GM23338 (cell line): ENCODE data around the gene PAMR1. TPM values are rescaled to one million over a fixed set of nuclear protein-coding genes. Genes with fewer than 3 reads are reported as not detected.

Source experiments
- ATAC-seq: fragments of 200-7000 bp; cut with Tn5 transposase; 3 replicates; pipeline ENCODE4 v1.9.1; 2020
- DNase-seq: peaks from one replicate; pipeline ENCODE4 v3.0.0-alpha.2; 2015; ENCODE audit warnings: low spot score
- H2AFZ ChIP-seq: fragments of 200-600 bp; sonication (generic); 2 replicates; pipeline ENCODE4 v1.8.0; 2016; ENCODE audit warnings: antibody characterized with exemption, mild to moderate bottlenecking, moderate library complexity
- H3F3A ChIP-seq: fragments of 200-600 bp; sonication (generic); replicated peaks from 2 replicates; pipeline ENCODE4 v1.8.0; 2017; ENCODE audit warnings: antibody characterized with exemption, mixed run types, low read depth
- H3K27ac ChIP-seq: fragments of 200-600 bp; sonication (generic); 2 replicates; pipeline ENCODE4 v1.6.1; 2016; ENCODE audit warnings: low read depth
- H3K27me3 ChIP-seq: fragments of 200-600 bp; sonication (generic); 2 replicates; pipeline ENCODE4 v1.8.0; 2016; ENCODE audit warnings: mild to moderate bottlenecking, mixed run types, moderate library complexity; ENCODE audit not compliant: insufficient read depth
- H3K36me3 ChIP-seq: fragments of 200-600 bp; sonication (generic); 2 replicates; pipeline ENCODE4 v1.8.0; 2016; ENCODE audit warnings: mild to moderate bottlenecking; ENCODE audit not compliant: insufficient read depth
- H3K4me1 ChIP-seq: fragments of 200-600 bp; sonication (generic); 2 replicates; pipeline ENCODE4 v1.8.0; 2016; ENCODE audit warnings: mild to moderate bottlenecking, moderate library complexity; ENCODE audit not compliant: insufficient read depth
- H3K4me2 ChIP-seq: fragments of 200-600 bp; sonication (generic); 2 replicates; pipeline ENCODE4 v1.7.1; 2017; ENCODE audit warnings: mixed run types
- H3K4me3 ChIP-seq: fragments of 200-600 bp; sonication (generic); 2 replicates; pipeline ENCODE4 v1.6.1; 2016; ENCODE audit warnings: mixed run types
- H3K79me2 ChIP-seq: fragments of 200-600 bp; sonication (generic); replicated peaks from 2 replicates; pipeline ENCODE4 v1.8.0; 2017; ENCODE audit warnings: mild to moderate bottlenecking; ENCODE audit not compliant: insufficient read depth
- H3K9me2 ChIP-seq: fragments of 200-600 bp; sonication (generic); 2 replicates; pipeline ENCODE4 v1.8.0; 2017; ENCODE audit not compliant: insufficient read depth
- H4K20me1 ChIP-seq: fragments of 200-600 bp; sonication (generic); replicated peaks from 2 replicates; pipeline ENCODE4 v1.8.0; 2017; ENCODE audit warnings: mild to moderate bottlenecking; ENCODE audit not compliant: insufficient read depth
- H3K27ac Mint-ChIP-seq: 2 replicates; pipeline ENCODE4 v1.8.0; 2020; ENCODE audit warnings: inconsistent platforms, mild to moderate bottlenecking, moderate library complexity, mixed read lengths
- H3K27me3 Mint-ChIP-seq: 3 replicates; pipeline ENCODE4 v1.8.0; 2022; ENCODE audit warnings: low read depth, mild to moderate bottlenecking, moderate library complexity, mixed read lengths, inconsistent platforms; ENCODE audit not compliant: insufficient read depth, poor library complexity
- H3K36me3 Mint-ChIP-seq: 3 replicates; pipeline ENCODE4 v1.8.0; 2021; ENCODE audit warnings: low read depth, mild to moderate bottlenecking, inconsistent platforms, moderate library complexity, mixed read lengths
- H3K4me1 Mint-ChIP-seq: 3 replicates; pipeline ENCODE4 v1.8.0; 2020; ENCODE audit warnings: mild to moderate bottlenecking, inconsistent platforms, mixed read lengths
- H3K4me3 Mint-ChIP-seq: 3 replicates; pipeline ENCODE4 v1.8.0; 2021; ENCODE audit warnings: moderate library complexity, mild to moderate bottlenecking, inconsistent platforms, mixed read lengths
- H3K9me3 Mint-ChIP-seq: 3 replicates; pipeline ENCODE4 v1.8.0; 2020; ENCODE audit warnings: moderate library complexity, mild to moderate bottlenecking, inconsistent platforms, mixed read lengths
- CREB1 ChIP-seq: fragments of 250-450 bp; sonication (Bioruptor Pico); IDR thresholded peaks from 2 replicates; pipeline ENCODE4 v1.5.0; 2020; ENCODE audit warnings: low read depth, mild to moderate bottlenecking, moderate library complexity
- EZH2 ChIP-seq: fragments of 200-600 bp; sonication (generic); IDR thresholded peaks from one replicate; pipeline ENCODE4 v1.8.0; 2017; ENCODE audit warnings: antibody characterized with exemption, mild to moderate bottlenecking, low read depth; ENCODE audit not compliant: unreplicated experiment
- EZH2phosphoT487 ChIP-seq: fragments of 200-600 bp; sonication (generic); IDR thresholded peaks from one replicate; pipeline ENCODE4 v1.8.1; 2018; ENCODE audit warnings: antibody characterized with exemption; ENCODE audit not compliant: unreplicated experiment
- JUNB ChIP-seq: IDR thresholded peaks from one replicate; pipeline ENCODE4 v1.6.1; 2016; ENCODE audit warnings: antibody characterized with exemption; ENCODE audit not compliant: unreplicated experiment
- POLR2AphosphoS5 ChIP-seq: IDR thresholded peaks from 2 replicates; pipeline ENCODE4 v1.6.1; 2016; ENCODE audit warnings: antibody characterized with exemption, low read depth
- STAT1 ChIP-seq: IDR thresholded peaks from one replicate; pipeline ENCODE4 v1.6.1; 2016; ENCODE audit warnings: antibody characterized with exemption; ENCODE audit not compliant: unreplicated experiment
- ZNF114 ChIP-seq: fragments of 250-450 bp; sonication (Bioruptor Pico); IDR thresholded peaks from 2 replicates; pipeline ENCODE4 v1.5.0; 2020; ENCODE audit warnings: mild to moderate bottlenecking, moderate library complexity
- ZNF331 ChIP-seq: fragments of 250-450 bp; sonication (Bioruptor Pico); IDR thresholded peaks from 2 replicates; pipeline ENCODE4 v1.5.0; 2020; ENCODE audit warnings: low read depth, mild to moderate bottlenecking, moderate library complexity
- polyA plus RNA-seq: library from polyadenylated mRNA; unstranded; fragments of >200 nt; fragmentation: Nextera tagmentation; extraction: Ambion mirVana; gene quantifications from 2 replicates; pipeline ENCODE4 v1.2.1, GENCODE V29; 2016
- total RNA-seq: library from RNA; depleted of rRNA; stranded (reverse); fragments of >200 nt; shearing (Covaris generic); gene quantifications from 2 replicates; pipeline ENCODE4 v1.2.3, GENCODE V29; 2014
- TF ChIP-seq, protein P1 (sequence below): IDR thresholded peaks from one replicate; pipeline ENCODE4 v1.6.1; 2018; ENCODE audit warnings: antibody characterized with exemption; ENCODE audit not compliant: unreplicated experiment
- TF ChIP-seq, protein P2 (sequence below), 2 experiments: fragments of 200-600 bp in 1 of 2; sonication (generic) in 1 of 2; conservative IDR thresholded peaks; 2 replicates each; pipeline versions ENCODE4 v1.5.1 to v1.6.1; 2016 to 2017; ENCODE audit warnings: antibody characterized with exemption in 2 of 2, low read depth in 2 of 2, mild to moderate bottlenecking in 2 of 2, moderate library complexity in 1 of 2
- TF ChIP-seq, protein P3 (sequence below): fragments of 250-450 bp; sonication (Bioruptor Pico); IDR thresholded peaks from 2 replicates; pipeline ENCODE4 v1.5.0; 2020; ENCODE audit warnings: mild to moderate bottlenecking, moderate library complexity
- TF ChIP-seq, protein P4 (sequence below): IDR thresholded peaks from 2 replicates; pipeline ENCODE4 v1.6.1; 2016; ENCODE audit warnings: antibody characterized with exemption

Gene PAMR1
- total and polyA plus RNA-seq, 2 experiments from 2014 or later = 1.6 to 3.1 TPM

GRCh38 chr11:35436581-35437250 is 88.7 kb downstream of the PAMR1 start:
- no peak overlapping the region for H3K4me3 Mint-ChIP-seq
- H3K4me1 ChIP-seq = no peaks in the 10 kb centered on the region
- no peak overlapping the region for H3K4me2 ChIP-seq
- H3K36me3 ChIP-seq = no peaks in the 10 kb centered on the region
- no peaks in the 10 kb centered on the region for H4K20me1 ChIP-seq
- H3K9me3 Mint-ChIP-seq = no peaks in the 10 kb centered on the region; the same call in 2 of the 3 replicates
- no peak for TF ChIP-seq JUNB
- TF ChIP-seq EZH2 = no peak
- no peak for TF ChIP-seq CREB1 (CRISPR knock-in tag)
- TF ChIP-seq EZH2phosphoT487 = no peak
- TF ChIP-seq, protein P1, sequence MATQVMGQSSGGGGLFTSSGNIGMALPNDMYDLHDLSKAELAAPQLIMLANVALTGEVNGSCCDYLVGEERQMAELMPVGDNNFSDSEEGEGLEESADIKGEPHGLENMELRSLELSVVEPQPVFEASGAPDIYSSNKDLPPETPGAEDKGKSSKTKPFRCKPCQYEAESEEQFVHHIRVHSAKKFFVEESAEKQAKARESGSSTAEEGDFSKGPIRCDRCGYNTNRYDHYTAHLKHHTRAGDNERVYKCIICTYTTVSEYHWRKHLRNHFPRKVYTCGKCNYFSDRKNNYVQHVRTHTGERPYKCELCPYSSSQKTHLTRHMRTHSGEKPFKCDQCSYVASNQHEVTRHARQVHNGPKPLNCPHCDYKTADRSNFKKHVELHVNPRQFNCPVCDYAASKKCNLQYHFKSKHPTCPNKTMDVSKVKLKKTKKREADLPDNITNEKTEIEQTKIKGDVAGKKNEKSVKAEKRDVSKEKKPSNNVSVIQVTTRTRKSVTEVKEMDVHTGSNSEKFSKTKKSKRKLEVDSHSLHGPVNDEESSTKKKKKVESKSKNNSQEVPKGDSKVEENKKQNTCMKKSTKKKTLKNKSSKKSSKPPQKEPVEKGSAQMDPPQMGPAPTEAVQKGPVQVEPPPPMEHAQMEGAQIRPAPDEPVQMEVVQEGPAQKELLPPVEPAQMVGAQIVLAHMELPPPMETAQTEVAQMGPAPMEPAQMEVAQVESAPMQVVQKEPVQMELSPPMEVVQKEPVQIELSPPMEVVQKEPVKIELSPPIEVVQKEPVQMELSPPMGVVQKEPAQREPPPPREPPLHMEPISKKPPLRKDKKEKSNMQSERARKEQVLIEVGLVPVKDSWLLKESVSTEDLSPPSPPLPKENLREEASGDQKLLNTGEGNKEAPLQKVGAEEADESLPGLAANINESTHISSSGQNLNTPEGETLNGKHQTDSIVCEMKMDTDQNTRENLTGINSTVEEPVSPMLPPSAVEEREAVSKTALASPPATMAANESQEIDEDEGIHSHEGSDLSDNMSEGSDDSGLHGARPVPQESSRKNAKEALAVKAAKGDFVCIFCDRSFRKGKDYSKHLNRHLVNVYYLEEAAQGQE = no peak
- TF ChIP-seq, protein P2, sequence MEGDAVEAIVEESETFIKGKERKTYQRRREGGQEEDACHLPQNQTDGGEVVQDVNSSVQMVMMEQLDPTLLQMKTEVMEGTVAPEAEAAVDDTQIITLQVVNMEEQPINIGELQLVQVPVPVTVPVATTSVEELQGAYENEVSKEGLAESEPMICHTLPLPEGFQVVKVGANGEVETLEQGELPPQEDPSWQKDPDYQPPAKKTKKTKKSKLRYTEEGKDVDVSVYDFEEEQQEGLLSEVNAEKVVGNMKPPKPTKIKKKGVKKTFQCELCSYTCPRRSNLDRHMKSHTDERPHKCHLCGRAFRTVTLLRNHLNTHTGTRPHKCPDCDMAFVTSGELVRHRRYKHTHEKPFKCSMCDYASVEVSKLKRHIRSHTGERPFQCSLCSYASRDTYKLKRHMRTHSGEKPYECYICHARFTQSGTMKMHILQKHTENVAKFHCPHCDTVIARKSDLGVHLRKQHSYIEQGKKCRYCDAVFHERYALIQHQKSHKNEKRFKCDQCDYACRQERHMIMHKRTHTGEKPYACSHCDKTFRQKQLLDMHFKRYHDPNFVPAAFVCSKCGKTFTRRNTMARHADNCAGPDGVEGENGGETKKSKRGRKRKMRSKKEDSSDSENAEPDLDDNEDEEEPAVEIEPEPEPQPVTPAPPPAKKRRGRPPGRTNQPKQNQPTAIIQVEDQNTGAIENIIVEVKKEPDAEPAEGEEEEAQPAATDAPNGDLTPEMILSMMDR (conservative IDR thresholded peaks at IDR 0.05; ENCODE audit: low read depth in 2 of 2) = no peak
- TF ChIP-seq, protein P3, sequence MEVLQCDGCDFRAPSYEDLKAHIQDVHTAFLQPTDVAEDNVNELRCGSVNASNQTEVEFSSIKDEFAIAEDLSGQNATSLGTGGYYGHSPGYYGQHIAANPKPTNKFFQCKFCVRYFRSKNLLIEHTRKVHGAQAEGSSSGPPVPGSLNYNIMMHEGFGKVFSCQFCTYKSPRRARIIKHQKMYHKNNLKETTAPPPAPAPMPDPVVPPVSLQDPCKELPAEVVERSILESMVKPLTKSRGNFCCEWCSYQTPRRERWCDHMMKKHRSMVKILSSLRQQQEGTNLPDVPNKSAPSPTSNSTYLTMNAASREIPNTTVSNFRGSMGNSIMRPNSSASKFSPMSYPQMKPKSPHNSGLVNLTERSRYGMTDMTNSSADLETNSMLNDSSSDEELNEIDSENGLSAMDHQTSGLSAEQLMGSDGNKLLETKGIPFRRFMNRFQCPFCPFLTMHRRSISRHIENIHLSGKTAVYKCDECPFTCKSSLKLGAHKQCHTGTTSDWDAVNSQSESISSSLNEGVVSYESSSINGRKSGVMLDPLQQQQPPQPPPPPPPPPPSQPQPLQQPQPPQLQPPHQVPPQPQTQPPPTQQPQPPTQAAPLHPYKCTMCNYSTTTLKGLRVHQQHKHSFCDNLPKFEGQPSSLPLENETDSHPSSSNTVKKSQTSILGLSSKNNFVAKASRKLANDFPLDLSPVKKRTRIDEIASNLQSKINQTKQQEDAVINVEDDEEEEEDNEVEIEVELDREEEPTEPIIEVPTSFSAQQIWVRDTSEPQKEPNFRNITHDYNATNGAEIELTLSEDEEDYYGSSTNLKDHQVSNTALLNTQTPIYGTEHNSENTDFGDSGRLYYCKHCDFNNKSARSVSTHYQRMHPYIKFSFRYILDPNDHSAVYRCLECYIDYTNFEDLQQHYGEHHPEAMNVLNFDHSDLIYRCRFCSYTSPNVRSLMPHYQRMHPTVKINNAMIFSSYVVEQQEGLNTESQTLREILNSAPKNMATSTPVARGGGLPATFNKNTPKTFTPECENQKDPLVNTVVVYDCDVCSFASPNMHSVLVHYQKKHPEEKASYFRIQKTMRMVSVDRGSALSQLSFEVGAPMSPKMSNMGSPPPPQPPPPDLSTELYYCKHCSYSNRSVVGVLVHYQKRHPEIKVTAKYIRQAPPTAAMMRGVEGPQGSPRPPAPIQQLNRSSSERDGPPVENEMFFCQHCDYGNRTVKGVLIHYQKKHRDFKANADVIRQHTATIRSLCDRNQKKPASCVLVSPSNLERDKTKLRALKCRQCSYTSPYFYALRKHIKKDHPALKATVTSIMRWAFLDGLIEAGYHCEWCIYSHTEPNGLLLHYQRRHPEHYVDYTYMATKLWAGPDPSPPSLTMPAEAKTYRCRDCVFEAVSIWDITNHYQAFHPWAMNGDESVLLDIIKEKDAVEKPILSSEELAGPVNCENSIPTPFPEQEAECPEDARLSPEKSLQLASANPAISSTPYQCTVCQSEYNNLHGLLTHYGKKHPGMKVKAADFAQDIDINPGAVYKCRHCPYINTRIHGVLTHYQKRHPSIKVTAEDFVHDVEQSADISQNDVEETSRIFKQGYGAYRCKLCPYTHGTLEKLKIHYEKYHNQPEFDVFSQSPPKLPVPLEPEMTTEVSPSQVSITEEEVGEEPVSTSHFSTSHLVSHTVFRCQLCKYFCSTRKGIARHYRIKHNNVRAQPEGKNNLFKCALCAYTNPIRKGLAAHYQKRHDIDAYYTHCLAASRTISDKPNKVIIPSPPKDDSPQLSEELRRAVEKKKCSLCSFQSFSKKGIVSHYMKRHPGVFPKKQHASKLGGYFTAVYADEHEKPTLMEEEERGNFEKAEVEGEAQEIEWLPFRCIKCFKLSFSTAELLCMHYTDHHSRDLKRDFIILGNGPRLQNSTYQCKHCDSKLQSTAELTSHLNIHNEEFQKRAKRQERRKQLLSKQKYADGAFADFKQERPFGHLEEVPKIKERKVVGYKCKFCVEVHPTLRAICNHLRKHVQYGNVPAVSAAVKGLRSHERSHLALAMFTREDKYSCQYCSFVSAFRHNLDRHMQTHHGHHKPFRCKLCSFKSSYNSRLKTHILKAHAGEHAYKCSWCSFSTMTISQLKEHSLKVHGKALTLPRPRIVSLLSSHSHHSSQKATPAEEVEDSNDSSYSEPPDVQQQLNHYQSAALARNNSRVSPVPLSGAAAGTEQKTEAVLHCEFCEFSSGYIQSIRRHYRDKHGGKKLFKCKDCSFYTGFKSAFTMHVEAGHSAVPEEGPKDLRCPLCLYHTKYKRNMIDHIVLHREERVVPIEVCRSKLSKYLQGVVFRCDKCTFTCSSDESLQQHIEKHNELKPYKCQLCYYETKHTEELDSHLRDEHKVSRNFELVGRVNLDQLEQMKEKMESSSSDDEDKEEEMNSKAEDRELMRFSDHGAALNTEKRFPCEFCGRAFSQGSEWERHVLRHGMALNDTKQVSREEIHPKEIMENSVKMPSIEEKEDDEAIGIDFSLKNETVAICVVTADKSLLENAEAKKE (CRISPR knock-in tag) = no peak
- TF ChIP-seq, protein P4, sequence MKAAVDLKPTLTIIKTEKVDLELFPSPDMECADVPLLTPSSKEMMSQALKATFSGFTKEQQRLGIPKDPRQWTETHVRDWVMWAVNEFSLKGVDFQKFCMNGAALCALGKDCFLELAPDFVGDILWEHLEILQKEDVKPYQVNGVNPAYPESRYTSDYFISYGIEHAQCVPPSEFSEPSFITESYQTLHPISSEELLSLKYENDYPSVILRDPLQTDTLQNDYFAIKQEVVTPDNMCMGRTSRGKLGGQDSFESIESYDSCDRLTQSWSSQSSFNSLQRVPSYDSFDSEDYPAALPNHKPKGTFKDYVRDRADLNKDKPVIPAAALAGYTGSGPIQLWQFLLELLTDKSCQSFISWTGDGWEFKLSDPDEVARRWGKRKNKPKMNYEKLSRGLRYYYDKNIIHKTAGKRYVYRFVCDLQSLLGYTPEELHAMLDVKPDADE = no peak
- TF ChIP-seq ZNF331 (CRISPR knock-in tag) = no peak
- no peak for TF ChIP-seq POLR2AphosphoS5
- TF ChIP-seq STAT1 = no peak
- no peak for TF ChIP-seq ZNF114 (CRISPR knock-in tag)
- no peaks in the 10 kb centered on the region for H3K27me3 ChIP-seq
- ATAC-seq (no peak), DNase-seq (no peak)
- H3K27ac ChIP-seq = no peak overlapping the region
- no peaks in the 10 kb centered on the region for H3K9me2 ChIP-seq
- H3K27ac Mint-ChIP-seq = no peak overlapping the region
- no peak overlapping the region for H3K4me3 ChIP-seq
- peaks cover 6% of the 10 kb centered on the region for H3K27me3 Mint-ChIP-seq
- H3K36me3 Mint-ChIP-seq = no peaks in the 10 kb centered on the region
- H3K4me1 Mint-ChIP-seq = no peaks in the 10 kb centered on the region
- no peaks in the 10 kb centered on the region for H3K79me2 ChIP-seq
- H3F3A ChIP-seq = no peaks in the 10 kb centered on the region
- no peak overlapping the region for H2AFZ ChIP-seq
